ENCODE results near the gene FLCN.

Gene FLCN

GRCh38 chr17:17164156-17164555, 72.8 kb downstream of the FLCN start:
- no peak for DNase-seq
